HCT116 (cell line): Measurements from ENCODE around the gene FOXP1. TPM values are rescaled to one million over a fixed set of nuclear protein-coding genes. Genes with fewer than 3 reads are reported as not detected.

Experiments
- ATAC-seq: fragments of 200-7000 bp; cut with Tn5 transposase; 2 replicates; pipeline ENCODE4 v1.9.1; 2020; ENCODE audit warnings: mild to moderate bottlenecking, moderate library complexity
- BruUV-seq: library from RNA; stranded (reverse); fragments of 400-500 nt; replicated peaks from 2 replicates; lab custom pipeline; 2021; lab: Mats Ljungman, UMichigan
- CTCF ChIA-PET: fragments of 300-600 bp; sonication (Branson Sonifier 250); formaldehyde crosslinking; loops from one replicate; lab custom pipeline; 2021; ENCODE audit warnings: antibody characterized with exemption; lab: Charles Lee
- POLR2A ChIA-PET: fragments of 300-600, 350-600 bp; sonication (Branson Sonifier 250); formaldehyde crosslinking; loops from one replicate; lab custom pipeline; 2021; ENCODE audit warnings: antibody characterized with exemption; lab: Charles Lee
- RAD21 ChIA-PET, 2 experiments: fragments of 300-600 bp; sonication (Branson Sonifier 250); formaldehyde crosslinking; loops; one replicate each; lab custom pipeline; 2023; ENCODE audit warnings: low total read pairs in 2 of 2; ENCODE audit not compliant: uncharacterized antibody in 2 of 2, unreplicated experiment in 2 of 2, low non-redundant PET in 1 of 2; lab: Charles Lee
- DNase-seq: peaks from one replicate; pipeline ENCODE4 v3.0.0-alpha.2; 2010; ENCODE audit warnings: low read depth, low spot score
- H2AFZ ChIP-seq: fragments of 200-600 bp; shearing (Covaris generic), sonication (generic); 2 replicates; pipeline ENCODE4 v1.6.1; 2017; ENCODE audit warnings: low read depth, mixed run types, mixed read lengths, antibody characterized with exemption, low read length; ENCODE audit not compliant: poor library complexity, severe bottlenecking
- H3K27ac ChIP-seq: 2 replicates; pipeline ENCODE4 v1.5.1; 2012; ENCODE audit warnings: low read depth, low read length
- H3K27me3 ChIP-seq: fragments of 200-600 bp; sonication (generic); 2 replicates; pipeline ENCODE4 v1.6.1; 2016; ENCODE audit warnings: mixed run types, low read length, mixed read lengths; ENCODE audit not compliant: insufficient read depth
- H3K36me3 ChIP-seq, 2 experiments: fragments of 200-500 bp in 1 of 2; fragments of 200-600 bp in 1 of 2; sonication (Bioruptor generic) in 1 of 2; sonication (generic) in 1 of 2; 2 replicates each; pipeline versions ENCODE4 v1.5.1 to v1.6.1; 2014 to 2016; ENCODE audit warnings: low read length in 2 of 2, inconsistent platforms in 1 of 2, mixed read lengths in 1 of 2, mixed run types in 1 of 2; ENCODE audit not compliant: insufficient read depth in 2 of 2, control insufficient read depth in 1 of 2
- H3K4me1 ChIP-seq, 2 experiments: fragments of 200-600 bp in 1 of 2; sonication (generic) in 1 of 2; 2 replicates each; pipeline versions ENCODE4 v1.5.1 to v1.6.1; 2012 to 2017; ENCODE audit warnings: low read length in 2 of 2, inconsistent platforms in 1 of 2, mild to moderate bottlenecking in 1 of 2, mixed read lengths in 1 of 2, mixed run types in 1 of 2, moderate library complexity in 1 of 2; ENCODE audit not compliant: insufficient read depth in 2 of 2, control insufficient read depth in 1 of 2
- H3K4me2 ChIP-seq: fragments of 200-600 bp; sonication (generic); 2 replicates; pipeline ENCODE4 v1.6.1; 2017; ENCODE audit warnings: mixed run types, low read length, mixed read lengths
- H3K4me3 ChIP-seq, 2 experiments: fragments of 200-600 bp in 1 of 2; sonication (generic) in 1 of 2; replicated peaks in 1 of 2; 2 replicates each; pipeline ENCODE4 v1.5.1; 2011 to 2016; ENCODE audit warnings: low read length in 2 of 2, control low read depth in 1 of 2, low read depth in 1 of 2, mild to moderate bottlenecking in 1 of 2, mixed read lengths in 1 of 2, mixed run types in 1 of 2
- H3K79me2 ChIP-seq: fragments of 200-600 bp; sonication (generic); 2 replicates; pipeline ENCODE4 v1.6.1; 2017; ENCODE audit warnings: mild to moderate bottlenecking, mixed run types, low read length, moderate library complexity, mixed read lengths; ENCODE audit not compliant: insufficient read depth
- H3K9ac ChIP-seq: fragments of 200-600 bp; sonication (generic); 2 replicates; pipeline ENCODE4 v1.6.1; 2016; ENCODE audit warnings: low read length, mixed read lengths
- H3K9me2 ChIP-seq: fragments of 200-600 bp; sonication (generic), shearing (Covaris generic); 2 replicates; pipeline ENCODE4 v1.6.1; 2017; ENCODE audit warnings: mixed run types, mild to moderate bottlenecking, moderate library complexity; ENCODE audit not compliant: insufficient read depth
- H3K9me3 ChIP-seq, 2 experiments: fragments of 200-500 bp in 1 of 2; fragments of 200-600 bp in 1 of 2; sonication (Bioruptor generic) in 1 of 2; sonication (generic) in 1 of 2; 2 replicates each; pipeline ENCODE4 v1.6.1; 2014 to 2017; ENCODE audit warnings: low read length in 2 of 2, mixed read lengths in 2 of 2, inconsistent platforms in 1 of 2, low read depth in 1 of 2, mild to moderate bottlenecking in 1 of 2, mixed run types in 1 of 2, moderate library complexity in 1 of 2; ENCODE audit not compliant: control insufficient read depth in 1 of 2, insufficient read depth in 1 of 2
- H4K20me1 ChIP-seq: fragments of 200-600 bp; sonication (generic), shearing (Covaris generic); 2 replicates; pipeline ENCODE4 v1.6.1; 2017; ENCODE audit warnings: mixed run types, mild to moderate bottlenecking, moderate library complexity; ENCODE audit not compliant: insufficient read depth
- CBX3 ChIP-seq: IDR thresholded peaks from 2 replicates; pipeline ENCODE4 v1.6.1; 2012; ENCODE audit warnings: low read depth
- CEBPB ChIP-seq: IDR thresholded peaks from 2 replicates; pipeline ENCODE4 v1.6.1; 2012; ENCODE audit warnings: low read depth
- EZH2 ChIP-seq: fragments of 200-600 bp; sonication (generic); IDR thresholded peaks from 2 replicates; pipeline ENCODE4 v1.6.1; 2017; ENCODE audit warnings: antibody characterized with exemption, mixed run types
- EZH2phosphoT487 ChIP-seq: fragments of 200-600 bp; IDR thresholded peaks from 2 replicates; pipeline ENCODE4 v1.6.1; 2018; ENCODE audit warnings: antibody characterized with exemption, borderline replicate concordance
- MAX ChIP-seq: IDR thresholded peaks from 2 replicates; pipeline ENCODE4 v1.6.1; 2012
- POLR2AphosphoS5 ChIP-seq: IDR thresholded peaks from 2 replicates; pipeline ENCODE4 v1.6.1; 2011; ENCODE audit warnings: mild to moderate bottlenecking, low read depth, low read length, moderate library complexity
- SIN3A ChIP-seq: IDR thresholded peaks from 2 replicates; pipeline ENCODE4 v1.6.1; 2012; ENCODE audit warnings: low read depth
- YY1 ChIP-seq: IDR thresholded peaks from 2 replicates; pipeline ENCODE4 v1.6.1; 2011; ENCODE audit warnings: low read length, low read depth, moderate library complexity, mild to moderate bottlenecking; ENCODE audit not compliant: insufficient replicate concordance; ENCODE audit errors: extremely low read depth
- intact Hi-C: fragments of 100-400 bp; cut with micrococcal nuclease; formaldehyde crosslinking; loops from 2 replicates; pipeline ENCODE4 v1.10.0; 2022
- total RNA-seq: library from RNA; stranded (reverse); gene quantifications from one replicate; pipeline ENCODE4 v1.2.1, GENCODE V29; 2021; ENCODE audit not compliant: unreplicated experiment
- TF ChIP-seq, protein P1 (sequence below), 3 experiments: fragments of 200-600 bp in 1 of 3; sonication (generic) in 1 of 3; IDR thresholded peaks in 2 of 3; conservative IDR thresholded peaks in 1 of 3; 2 replicates each; pipeline ENCODE4 v1.5.1; 2012 to 2017; ENCODE audit warnings: low read depth in 2 of 3, low read length in 2 of 3, antibody characterized with exemption in 1 of 3, borderline replicate concordance in 1 of 3, control low read depth in 1 of 3, mild to moderate bottlenecking in 1 of 3, mixed read lengths in 1 of 3, mixed run types in 1 of 3, moderate library complexity in 1 of 3; ENCODE audit not compliant: insufficient read depth in 1 of 3

FOXP1 gene
- total RNA-seq, 1 experiment from 2014 or later, result 11.4 TPM

- no peak overlapping the region for H3K4me3 ChIP-seq
- H4K20me1 ChIP-seq, result no peaks in the 10 kb centered on the region; the same call in 1 of the 2 replicates
- no peaks in the 10 kb centered on the region for H3K4me1 ChIP-seq
- no peaks in the 10 kb centered on the region for H3K79me2 ChIP-seq
- H3K9ac ChIP-seq, result no peak overlapping the region
- no peaks in the 10 kb centered on the region; a peak in 1 of 4 replicates for H3K9me3 ChIP-seq
- intact Hi-C loops, result no loop called here
- H3K27me3 ChIP-seq, result no peaks in the 10 kb centered on the region
- H3K27ac ChIP-seq, result no peak overlapping the region
- ChIA-PET POLR2A (no interaction called here), CTCF (no interaction called here), RAD21 (no interaction called here)
- H3K36me3 ChIP-seq, result no peaks in the 10 kb centered on the region
- no peak overlapping the region for H3K4me2 ChIP-seq
- DNase-seq (no peak), ATAC-seq (no peak)
- BruUV-seq, result no TSS peak
- no peaks in the 10 kb centered on the region for H3K9me2 ChIP-seq
- no peak overlapping the region for H2AFZ ChIP-seq
- TF ChIP-seq, protein P1, sequence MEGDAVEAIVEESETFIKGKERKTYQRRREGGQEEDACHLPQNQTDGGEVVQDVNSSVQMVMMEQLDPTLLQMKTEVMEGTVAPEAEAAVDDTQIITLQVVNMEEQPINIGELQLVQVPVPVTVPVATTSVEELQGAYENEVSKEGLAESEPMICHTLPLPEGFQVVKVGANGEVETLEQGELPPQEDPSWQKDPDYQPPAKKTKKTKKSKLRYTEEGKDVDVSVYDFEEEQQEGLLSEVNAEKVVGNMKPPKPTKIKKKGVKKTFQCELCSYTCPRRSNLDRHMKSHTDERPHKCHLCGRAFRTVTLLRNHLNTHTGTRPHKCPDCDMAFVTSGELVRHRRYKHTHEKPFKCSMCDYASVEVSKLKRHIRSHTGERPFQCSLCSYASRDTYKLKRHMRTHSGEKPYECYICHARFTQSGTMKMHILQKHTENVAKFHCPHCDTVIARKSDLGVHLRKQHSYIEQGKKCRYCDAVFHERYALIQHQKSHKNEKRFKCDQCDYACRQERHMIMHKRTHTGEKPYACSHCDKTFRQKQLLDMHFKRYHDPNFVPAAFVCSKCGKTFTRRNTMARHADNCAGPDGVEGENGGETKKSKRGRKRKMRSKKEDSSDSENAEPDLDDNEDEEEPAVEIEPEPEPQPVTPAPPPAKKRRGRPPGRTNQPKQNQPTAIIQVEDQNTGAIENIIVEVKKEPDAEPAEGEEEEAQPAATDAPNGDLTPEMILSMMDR (IDR thresholded peaks at IDR 0.05 in 2 of 3, conservative IDR thresholded peaks at IDR 0.05 in 1 of 3; ENCODE audit: borderline replicate concordance in 1 of 3, insufficient read depth in 1 of 3, low read depth in 2 of 3, low read length in 2 of 3), result no peak
- no peak for TF ChIP-seq EZH2
- TF ChIP-seq CBX3, result no peak
- TF ChIP-seq MAX, result no peak
- no peak for TF ChIP-seq EZH2phosphoT487
- no peak for TF ChIP-seq CEBPB
- no peak for TF ChIP-seq YY1
- no peak for TF ChIP-seq POLR2AphosphoS5
- no peak for TF ChIP-seq SIN3A
Measured at GRCh38 chr3:71048948-71049347, 534.6 kb downstream of the FOXP1 start.
